Measurements from ENCODE around the gene HNRNPR.

- TF ChIP-seq CTCF (conservative IDR thresholded peaks at IDR 0.05 in 1 of 2, IDR thresholded peaks at IDR 0.05 in 1 of 2; ENCODE audit: low read depth in 1 of 2, low read length in 2 of 2) (no peak), EZH2 (IDR thresholded peaks at IDR 0.05; ENCODE audit: low read length, missing control alignments) (no peak)
Observed at GRCh38 chr1:23345920-23346319, 1.8 kb upstream of the HNRNPR start.

Data from fibroblast of lung (primary cell).